Measurements from ENCODE around the gene CORIN. TPM values are rescaled to one million over a fixed set of nuclear protein-coding genes. Genes with fewer than 3 reads are reported as not detected.
A peak's percentile ranks its signal among the peaks of the same experiment; 100 is the strongest.

Gene CORIN
- total and polyA plus RNA-seq, 4 donors, result 0.15 to 9.1 (median 1.0) TPM

DNA sequence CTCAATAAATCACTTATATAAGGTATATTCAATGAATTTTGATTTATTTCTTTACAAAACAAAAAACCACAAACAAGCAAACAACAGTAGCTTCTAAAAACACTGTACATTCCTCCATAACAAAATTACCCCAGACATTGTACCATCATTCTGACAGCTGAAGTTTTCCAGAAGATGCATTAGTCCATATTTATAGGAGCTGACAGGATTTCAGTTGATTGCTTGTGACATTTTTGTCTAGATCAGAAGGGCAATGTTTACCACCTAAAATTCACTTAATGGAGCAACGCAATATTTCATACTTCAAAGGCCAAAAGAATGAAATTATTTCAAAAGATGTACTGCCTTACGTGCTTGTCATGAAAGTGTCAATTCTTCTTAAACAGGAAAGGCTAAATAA is 185.8 kb downstream of the CORIN start:
- H3K27ac ChIP-seq (ENCODE audit: low read depth in 1 of 2, low read length in 1 of 2), result no peak overlapping the region
- H3K36me3 ChIP-seq (ENCODE audit: control insufficient read depth in 4 of 4, insufficient read depth in 4 of 4, low read length in 4 of 4), result no peaks in the 10 kb centered on the region
- H3K4me1 ChIP-seq (ENCODE audit: control insufficient read depth in 5 of 5, insufficient read depth in 5 of 5, low read length in 5 of 5), result peaks cover 0 to 10% (median 0%) of the 10 kb centered on the region in 5 donors
- TF ChIP-seq, protein P1, sequence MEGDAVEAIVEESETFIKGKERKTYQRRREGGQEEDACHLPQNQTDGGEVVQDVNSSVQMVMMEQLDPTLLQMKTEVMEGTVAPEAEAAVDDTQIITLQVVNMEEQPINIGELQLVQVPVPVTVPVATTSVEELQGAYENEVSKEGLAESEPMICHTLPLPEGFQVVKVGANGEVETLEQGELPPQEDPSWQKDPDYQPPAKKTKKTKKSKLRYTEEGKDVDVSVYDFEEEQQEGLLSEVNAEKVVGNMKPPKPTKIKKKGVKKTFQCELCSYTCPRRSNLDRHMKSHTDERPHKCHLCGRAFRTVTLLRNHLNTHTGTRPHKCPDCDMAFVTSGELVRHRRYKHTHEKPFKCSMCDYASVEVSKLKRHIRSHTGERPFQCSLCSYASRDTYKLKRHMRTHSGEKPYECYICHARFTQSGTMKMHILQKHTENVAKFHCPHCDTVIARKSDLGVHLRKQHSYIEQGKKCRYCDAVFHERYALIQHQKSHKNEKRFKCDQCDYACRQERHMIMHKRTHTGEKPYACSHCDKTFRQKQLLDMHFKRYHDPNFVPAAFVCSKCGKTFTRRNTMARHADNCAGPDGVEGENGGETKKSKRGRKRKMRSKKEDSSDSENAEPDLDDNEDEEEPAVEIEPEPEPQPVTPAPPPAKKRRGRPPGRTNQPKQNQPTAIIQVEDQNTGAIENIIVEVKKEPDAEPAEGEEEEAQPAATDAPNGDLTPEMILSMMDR (IDR thresholded peaks at IDR 0.05; ENCODE audit: control extremely low read depth, extremely low read depth), result no peak
- WGBS, 2 donors, result 73 to 83% methylated on average over 2 of the region's 2 CpGs
- H3K9ac ChIP-seq (ENCODE audit: insufficient read depth in 1 of 2, low read length in 2 of 2), result no peak overlapping the region
- H3K4me3 ChIP-seq, result no peak overlapping the region
- H3K27me3 ChIP-seq (ENCODE audit: control insufficient read depth in 3 of 3, insufficient read depth in 3 of 3, low read length in 2 of 3), result no peaks in the 10 kb centered on the region
- DNase-seq (no peak), ATAC-seq (ENCODE audit: insufficient read depth, low FRiP score) (no peak)
- H3K9me3 ChIP-seq (ENCODE audit: control insufficient read depth in 4 of 4, insufficient read depth in 3 of 4, low read length in 3 of 4), result no peaks in the 10 kb centered on the region

- DNase-seq, result no peak
- H3K4me3 ChIP-seq, result no peak overlapping the region
- TF ChIP-seq, protein P1 (IDR thresholded peaks at IDR 0.05; ENCODE audit: control extremely low read depth, extremely low read depth), result no peak
- no peak overlapping the region for H3K9ac ChIP-seq (ENCODE audit: insufficient read depth in 1 of 2, low read length in 2 of 2)
- WGBS, 2 donors, result 27 to 30% methylated on average over 3 of the region's 3 CpGs
- H3K4me1 ChIP-seq (ENCODE audit: control insufficient read depth in 5 of 5, insufficient read depth in 5 of 5, low read length in 5 of 5), result peaks cover 0 to 10% (median 0%) of the 10 kb centered on the region in 5 donors
- ATAC-seq (ENCODE audit: insufficient read depth, low FRiP score), result no peak
- no peaks in the 10 kb centered on the region for H3K9me3 ChIP-seq (ENCODE audit: control insufficient read depth in 4 of 4, insufficient read depth in 3 of 4, low read length in 3 of 4)
- H3K27me3 ChIP-seq (ENCODE audit: control insufficient read depth in 3 of 3, insufficient read depth in 3 of 3, low read length in 2 of 3), result no peaks in the 10 kb centered on the region
- no peak overlapping the region for H3K27ac ChIP-seq (ENCODE audit: low read depth in 1 of 2, low read length in 1 of 2)
- no peaks in the 10 kb centered on the region for H3K36me3 ChIP-seq (ENCODE audit: control insufficient read depth in 4 of 4, insufficient read depth in 4 of 4, low read length in 4 of 4)
These were observed 186.6 kb downstream of the CORIN start for GRCh38 chr4:47651231-47651630.

DNA sequence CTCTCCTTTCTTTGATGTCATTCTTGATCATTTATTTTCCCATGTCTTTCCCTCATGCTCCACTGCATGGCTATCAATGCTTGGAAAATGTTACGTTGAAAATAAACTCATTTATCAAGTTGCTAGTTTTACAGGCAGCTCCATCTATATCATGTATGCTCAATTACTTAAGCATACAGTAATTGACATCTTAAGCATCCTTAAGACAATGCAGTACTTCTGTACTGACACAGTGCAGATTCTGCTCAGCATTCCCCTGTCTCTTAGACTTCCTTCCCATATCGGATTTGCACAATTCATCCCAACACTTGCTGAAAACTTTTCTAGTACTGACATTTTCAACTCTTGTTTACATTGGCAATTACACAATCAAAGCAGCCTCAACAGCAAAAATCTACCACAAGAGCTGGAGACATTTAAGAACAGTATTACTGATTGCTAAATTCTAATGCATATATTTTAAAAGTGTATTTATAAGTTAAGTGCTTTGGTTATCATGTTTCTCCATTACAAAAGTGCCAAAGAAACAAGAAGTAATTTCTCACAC is 187.2 kb downstream of the CORIN start:
- Histone ChIP-seq H3K27ac (ENCODE audit: low read depth in 1 of 2, low read length in 1 of 2) (no peak overlapping the region), H3K4me3 (no peak overlapping the region), H3K4me1 (ENCODE audit: control insufficient read depth in 5 of 5, insufficient read depth in 5 of 5, low read length in 5 of 5) (peaks cover 0 to 10% (median 0%) of the 10 kb centered on the region in 5 donors), H3K9ac (ENCODE audit: insufficient read depth in 1 of 2, low read length in 2 of 2) (no peak overlapping the region), H3K27me3 (ENCODE audit: control insufficient read depth in 3 of 3, insufficient read depth in 3 of 3, low read length in 2 of 3) (no peaks in the 10 kb centered on the region), H3K9me3 (ENCODE audit: control insufficient read depth in 4 of 4, insufficient read depth in 3 of 4, low read length in 3 of 4) (no peaks in the 10 kb centered on the region), H3K36me3 (ENCODE audit: control insufficient read depth in 4 of 4, insufficient read depth in 4 of 4, low read length in 4 of 4) (no peaks in the 10 kb centered on the region)
- DNase-seq (peak in 2 of 3 donors; percentile 43 to 71), ATAC-seq (ENCODE audit: insufficient read depth, low FRiP score) (no peak)
- WGBS, 2 donors, result 33 to 53% methylated on average over 2 of the region's 2 CpGs
- TF ChIP-seq, protein P1 (IDR thresholded peaks at IDR 0.05; ENCODE audit: control extremely low read depth, extremely low read depth), result no peak

DNA sequence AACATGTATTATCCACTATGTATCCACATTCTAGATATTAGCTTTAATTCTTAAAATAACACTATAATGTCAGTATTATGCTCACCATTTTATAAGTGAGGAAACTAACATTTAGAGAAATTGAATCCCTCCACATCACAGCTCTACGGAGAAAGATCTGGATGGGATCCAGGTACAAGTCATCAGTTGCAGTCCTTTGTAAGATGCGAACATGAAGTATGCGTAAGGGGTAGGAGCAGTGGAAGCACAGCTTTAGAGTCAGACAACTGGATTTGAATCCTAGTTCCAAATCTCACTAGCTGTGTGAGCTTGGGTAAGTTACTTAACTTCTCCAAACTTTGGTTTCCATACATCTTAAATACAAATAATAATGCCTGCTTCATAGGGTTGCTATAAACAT is 190.3 kb downstream of the CORIN start:
- no peak for ATAC-seq (ENCODE audit: insufficient read depth, low FRiP score)

More for the DNA sequence above, 190.3 kb downstream of the CORIN start:
- 88 to 92% methylated on average over 3 of the region's 3 CpGs for WGBS, 2 donors
- Histone ChIP-seq H3K9ac (ENCODE audit: insufficient read depth in 1 of 2, low read length in 2 of 2) (no peak overlapping the region), H3K27me3 (ENCODE audit: control insufficient read depth in 3 of 3, insufficient read depth in 3 of 3, low read length in 2 of 3) (no peaks in the 10 kb centered on the region), H3K4me3 (no peak overlapping the region), H3K4me1 (ENCODE audit: control insufficient read depth in 5 of 5, insufficient read depth in 5 of 5, low read length in 5 of 5) (peaks cover 0 to 13% (median 0%) of the 10 kb centered on the region in 5 donors), H3K9me3 (ENCODE audit: control insufficient read depth in 4 of 4, insufficient read depth in 3 of 4, low read length in 3 of 4) (no peaks in the 10 kb centered on the region), H3K27ac (ENCODE audit: low read depth in 1 of 2, low read length in 1 of 2) (no peak overlapping the region), H3K36me3 (ENCODE audit: control insufficient read depth in 4 of 4, insufficient read depth in 4 of 4, low read length in 4 of 4) (no peaks in the 10 kb centered on the region)
- TF ChIP-seq, protein P1 (IDR thresholded peaks at IDR 0.05; ENCODE audit: control extremely low read depth, extremely low read depth), result no peak
- no peak for DNase-seq

Data from lung (tissue), 12 donors.